MCF 10A (cell line): ENCODE measurements around the gene NR1H3. TPM values are rescaled to one million over a fixed set of nuclear protein-coding genes. Genes with fewer than 3 reads are reported as not detected.

Experiments used
- BruUV-seq: library from RNA; stranded (reverse); fragments of 400-500 nt; replicated peaks from 2 replicates; lab custom pipeline; 2021; lab: Mats Ljungman, UMichigan
- CTCF ChIA-PET: fragments of 300-600 bp; sonication (Branson Sonifier 250); formaldehyde crosslinking; extraction: SDS; loops from one replicate; lab custom pipeline; 2021; ENCODE audit warnings: antibody characterized with exemption, inconsistent platforms; lab: Yijun Ruan, JAX
- POLR2A ChIA-PET: fragments of 300-600, 350-650 bp; sonication (Branson Sonifier 250); formaldehyde crosslinking; extraction: SDS; loops from one replicate; lab custom pipeline; 2020; ENCODE audit warnings: antibody characterized with exemption, inconsistent platforms; lab: Yijun Ruan, JAX
- DNase-seq: peaks from one replicate; pipeline ENCODE4 v3.0.0-alpha.2; 2018; ENCODE audit not compliant: unreplicated experiment
- H3K27ac Mint-ChIP-seq: one replicate; pipeline ENCODE4 v1.8.0; 2022; ENCODE audit warnings: mild to moderate bottlenecking, low read depth, mixed read lengths; ENCODE audit not compliant: unreplicated experiment
- H3K27me3 Mint-ChIP-seq: one replicate; pipeline ENCODE4 v1.8.0; 2022; ENCODE audit warnings: mixed read lengths; ENCODE audit not compliant: insufficient read depth, unreplicated experiment
- H3K36me3 Mint-ChIP-seq: one replicate; pipeline ENCODE4 v1.8.0; 2022; ENCODE audit warnings: mild to moderate bottlenecking, moderate library complexity, mixed read lengths; ENCODE audit not compliant: insufficient read depth, unreplicated experiment
- H3K4me1 Mint-ChIP-seq: one replicate; pipeline ENCODE4 v1.8.0; 2022; ENCODE audit warnings: mixed read lengths; ENCODE audit not compliant: insufficient read depth, unreplicated experiment
- H3K4me3 Mint-ChIP-seq: one replicate; pipeline ENCODE4 v1.8.0; 2022; ENCODE audit warnings: mild to moderate bottlenecking, moderate library complexity, mixed read lengths; ENCODE audit not compliant: unreplicated experiment
- H3K9me3 Mint-ChIP-seq: one replicate; pipeline ENCODE4 v1.8.0; 2022; ENCODE audit warnings: mixed read lengths; ENCODE audit not compliant: unreplicated experiment
- CTCF ChIP-seq: fragments of 200-600 bp; IDR thresholded peaks from one replicate; pipeline ENCODE4 v1.8.0; 2022; ENCODE audit warnings: antibody characterized with exemption, mild to moderate bottlenecking; ENCODE audit not compliant: unreplicated experiment
- intact Hi-C: fragments of 100-400 bp; cut with micrococcal nuclease; formaldehyde crosslinking; loops from 2 replicates; pipeline ENCODE4 v1.14.1; 2022
- total RNA-seq: library from RNA; stranded (reverse); gene quantifications from 2 replicates; pipeline ENCODE4 v1.2.3, GENCODE V29; 2022

Gene NR1H3
- total RNA-seq, 1 experiment from 2014 or later: 17.8 TPM

- ChIA-PET CTCF (no interaction called here), POLR2A (no interaction called here)
- H3K27ac Mint-ChIP-seq: no peak overlapping the region
- intact Hi-C loops: no loop called here
- no TSS peak for BruUV-seq
- peaks cover 73% of the 10 kb centered on the region for H3K36me3 Mint-ChIP-seq
- DNase-seq: no peak
- no peaks in the 10 kb centered on the region for H3K9me3 Mint-ChIP-seq
- no peak for TF ChIP-seq CTCF
- H3K4me1 Mint-ChIP-seq: no peaks in the 10 kb centered on the region
- H3K27me3 Mint-ChIP-seq: no peaks in the 10 kb centered on the region
- no peak overlapping the region for H3K4me3 Mint-ChIP-seq
Observed at GRCh38 chr11:47317064-47317828, 59.5 kb downstream of the NR1H3 start.

DNA sequence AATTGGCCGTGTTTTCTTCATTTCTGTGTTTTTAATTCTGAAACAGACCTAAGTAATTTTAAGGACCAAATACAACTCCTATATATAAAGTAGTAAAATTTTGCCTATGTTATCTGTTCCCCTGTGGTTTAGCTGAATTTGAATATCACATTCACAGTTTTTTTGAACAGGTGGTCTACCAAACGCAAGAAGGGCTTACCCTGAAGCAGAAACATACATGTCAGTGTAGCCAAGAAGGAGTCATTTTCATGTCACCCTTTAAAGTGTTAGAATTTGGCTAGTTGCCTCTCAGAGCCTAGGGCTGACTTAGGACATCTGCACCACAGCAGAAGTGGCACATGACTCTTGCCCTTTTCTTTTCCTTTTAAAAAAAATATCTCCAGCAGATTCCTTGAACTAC lies 60.4 kb downstream of the NR1H3 start:
- no TSS peak for BruUV-seq
- intact Hi-C loops: no loop called here
- no peaks in the 10 kb centered on the region for H3K4me1 Mint-ChIP-seq
- no peaks in the 10 kb centered on the region for H3K27me3 Mint-ChIP-seq
- H3K27ac Mint-ChIP-seq: no peak overlapping the region
- no peak for DNase-seq
- H3K4me3 Mint-ChIP-seq: no peak overlapping the region
- H3K36me3 Mint-ChIP-seq: peaks cover 69% of the 10 kb centered on the region
- no peak for TF ChIP-seq CTCF
- CTCF ChIA-PET: no interaction called here
- POLR2A ChIA-PET: no interaction called here
- H3K9me3 Mint-ChIP-seq: no peaks in the 10 kb centered on the region

Other genes with a start within 250 kb of the NR1H3 start
- 78.0 and 81.4 TPM in 2 replicates for gene ARFGAP2, start 81.1 kb upstream of the NR1H3 start, total RNA-seq
- gene PACSIN3, start 71.6 kb upstream of the NR1H3 start, total RNA-seq: 58.7 and 67.0 TPM in 2 replicates
- 62.8 and 78.3 TPM in 2 replicates for gene DDB2, start 43.0 kb upstream of the NR1H3 start, total RNA-seq
- 18.7 and 23.7 TPM in 2 replicates for gene ACP2, start 9.2 kb upstream of the NR1H3 start, total RNA-seq
- gene MADD, start 12.1 kb downstream of the NR1H3 start, total RNA-seq: 23.4 and 24.8 TPM in 2 replicates
- not detected in 2 replicates for gene MYBPC3, start 94.7 kb downstream of the NR1H3 start, total RNA-seq
- gene SPI1, start 120.6 kb downstream of the NR1H3 start, total RNA-seq: not detected in 2 replicates
- gene SLC39A13, start 150.6 kb downstream of the NR1H3 start, total RNA-seq: 56.2 and 56.5 TPM in 2 replicates
- gene PSMC3, start 168.4 kb downstream of the NR1H3 start, total RNA-seq: 162 and 194 TPM in 2 replicates
- gene RAPSN, start 191.1 kb downstream of the NR1H3 start, total RNA-seq: 0.51 and 0.64 TPM in 2 replicates